Testis (tissue), 5 donors: Measurements from ENCODE around the gene MLF2. TPM values are rescaled to one million over a fixed set of nuclear protein-coding genes. Genes with fewer than 3 reads are reported as not detected.

Experiments used
- DNase-seq: peaks from one replicate; pipeline ENCODE4 v3.0.0-alpha.2; 2019
- H3K27ac ChIP-seq, 2 donors: fragments of 200-600 bp; sonication (generic); one replicate each; pipeline ENCODE4 v1.5.1; 2019
- H3K27me3 ChIP-seq: fragments of 200-600 bp; sonication (generic); one replicate; pipeline ENCODE4 v1.5.1; 2019
- H3K36me3 ChIP-seq: fragments of 200-600 bp; sonication (generic); one replicate; pipeline ENCODE4 v1.5.1; 2017; ENCODE audit warnings: low read depth; ENCODE audit errors: missing control alignments
- H3K4me1 ChIP-seq: fragments of 200-600 bp; sonication (generic); one replicate; pipeline ENCODE4 v1.5.1; 2019
- H3K4me3 ChIP-seq, 2 donors: fragments of 200-600 bp; sonication (generic); one replicate each; pipeline ENCODE4 v1.5.1; 2017 to 2019
- H3K9me3 ChIP-seq: fragments of 200-600 bp; sonication (generic); one replicate; pipeline ENCODE4 v1.5.1; 2017
- POLR2A ChIP-seq: fragments of 450-650 bp; IDR thresholded peaks from one replicate; pipeline ENCODE4 v1.6.1; 2017; ENCODE audit warnings: antibody characterized with exemption, mild to moderate bottlenecking, moderate library complexity
- WGBS, 2 donors: methylation state at CpG; one replicate each; pipeline ENCODE4 v1.1.5; 2018; 5-methylcytosine and 5-hydroxymethylcytosine counted together
- intact Hi-C: fragments of 100-400 bp; cut with DNase I; formaldehyde crosslinking; loops from one replicate; pipeline ENCODE4 v1.15.1; 2023; ENCODE audit warnings: low total_unique reads
- long read RNA-seq, 2 donors: transcript quantifications; one replicate each; lab custom pipeline, GENCODE V29; 2026
- polyA plus RNA-seq: library from polyadenylated mRNA; stranded (reverse); fragments of 350-450 nt; fragmentation: Illumina TruSeq; extraction: RNeasy Lipid Tissue Mini Kit (QIAGEN cat#74804); gene quantifications from one replicate; pipeline ENCODE4 v1.2.3, GENCODE V29; 2014; ENCODE audit warnings: low read depth, low replicate concordance; ENCODE audit not compliant: insufficient read depth
- total RNA-seq, 2 donors: library from RNA; depleted of rRNA; stranded (reverse); fragments of >200 nt; gene quantifications; one replicate each; pipeline ENCODE4 v1.2.3, GENCODE V29; 2016
- TF ChIP-seq, protein P1 (sequence below), 3 experiments: fragments of 450-650 bp in 2 of 3; fragments of 200-600 bp in 1 of 3; sonication (generic) in 1 of 3; IDR thresholded peaks; one replicate each; pipeline ENCODE4 v1.5.1; 2016 to 2019; ENCODE audit warnings: antibody characterized with exemption in 3 of 3, mild to moderate bottlenecking in 2 of 3, moderate library complexity in 1 of 3

The MLF2 gene, protein sequence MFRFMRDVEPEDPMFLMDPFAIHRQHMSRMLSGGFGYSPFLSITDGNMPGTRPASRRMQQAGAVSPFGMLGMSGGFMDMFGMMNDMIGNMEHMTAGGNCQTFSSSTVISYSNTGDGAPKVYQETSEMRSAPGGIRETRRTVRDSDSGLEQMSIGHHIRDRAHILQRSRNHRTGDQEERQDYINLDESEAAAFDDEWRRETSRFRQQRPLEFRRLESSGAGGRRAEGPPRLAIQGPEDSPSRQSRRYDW
- total RNA-seq (100 to 1,000 TPM; 211 to 242 TPM), polyA plus RNA-seq (177 TPM)
- long read RNA-seq, donor 1, transcript MLF2-201 (9 exons, 1,969 nt), result major isoform, 90 of 1,357 reads
- long read RNA-seq, donor 1, partial matches to known transcripts, result 1,188 of 1,357 reads
- long read RNA-seq, donor 1, other reads (novel, unspliced or antisense), result 78 of 1,357 reads
- long read RNA-seq, donor 2, transcript MLF2-201 (9 exons, 1,969 nt), result major isoform, 55 of 740 reads
- long read RNA-seq, donor 2, partial matches to known transcripts, result 657 of 740 reads
- long read RNA-seq, donor 2, other reads (novel, unspliced or antisense), result 27 of 740 reads

DNA sequence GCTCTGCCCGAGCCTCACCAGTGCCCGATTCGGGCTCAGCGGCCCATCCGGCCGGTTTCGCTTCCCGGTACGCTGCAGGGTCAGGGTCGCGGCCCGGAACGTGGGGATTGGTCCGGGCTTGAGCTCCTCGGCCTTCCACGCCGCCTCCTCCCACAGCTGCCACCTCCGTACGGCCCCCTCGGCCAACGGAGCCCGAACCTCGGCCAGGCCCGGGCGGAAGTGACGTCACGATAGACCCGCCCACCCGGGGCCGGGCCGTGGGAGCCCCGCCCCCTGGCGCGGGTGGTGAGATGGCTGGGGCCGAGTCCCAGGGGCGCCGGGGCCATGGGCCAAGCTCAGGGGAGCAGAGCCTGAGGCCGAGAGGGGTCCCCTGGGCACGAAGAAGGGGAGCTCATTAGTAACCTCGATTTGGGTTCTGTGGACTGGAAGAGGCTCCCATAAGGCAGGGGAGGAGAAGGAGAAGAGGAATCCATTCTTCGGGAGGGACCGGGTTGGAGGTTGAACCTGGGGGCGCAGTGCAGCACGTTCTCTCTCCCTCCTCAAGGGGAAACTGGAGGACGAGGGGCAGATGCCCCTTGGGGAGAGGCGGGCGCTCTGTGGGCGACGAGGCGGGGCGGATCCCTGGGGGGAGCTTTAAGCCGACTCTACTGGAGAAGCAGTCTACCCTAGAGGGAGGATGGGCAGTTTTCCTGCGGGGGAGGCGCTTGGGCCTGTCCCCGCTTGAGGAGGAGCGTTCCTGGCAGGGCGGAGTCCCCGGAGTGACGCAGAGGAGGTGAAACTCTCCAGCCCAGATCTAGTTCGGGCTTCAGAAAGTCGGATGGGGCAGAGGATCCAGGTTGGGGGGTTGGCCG lies at the start of gene MLF2:
MLF2 (minus strand) TSS at position 221 of the 851 bp plus-strand sequence. CDS start 807 bp downstream, outside the sequence.
- Histone ChIP-seq H3K9me3 (no peaks in the 10 kb centered on the region), H3K4me3 (peak within 1 kb of the TSS; percentile 91 to 98), H3K27ac (peak within 1 kb of the TSS; percentile 99), H3K36me3 (no peaks in the 10 kb centered on the region), H3K4me1 (peaks cover 13% of the 10 kb centered on the region), H3K27me3 (no peaks in the 10 kb centered on the region)
- intact Hi-C loops, result no loop called here
- TF ChIP-seq POLR2A, result peak; percentile 94
- TF ChIP-seq, protein P1, sequence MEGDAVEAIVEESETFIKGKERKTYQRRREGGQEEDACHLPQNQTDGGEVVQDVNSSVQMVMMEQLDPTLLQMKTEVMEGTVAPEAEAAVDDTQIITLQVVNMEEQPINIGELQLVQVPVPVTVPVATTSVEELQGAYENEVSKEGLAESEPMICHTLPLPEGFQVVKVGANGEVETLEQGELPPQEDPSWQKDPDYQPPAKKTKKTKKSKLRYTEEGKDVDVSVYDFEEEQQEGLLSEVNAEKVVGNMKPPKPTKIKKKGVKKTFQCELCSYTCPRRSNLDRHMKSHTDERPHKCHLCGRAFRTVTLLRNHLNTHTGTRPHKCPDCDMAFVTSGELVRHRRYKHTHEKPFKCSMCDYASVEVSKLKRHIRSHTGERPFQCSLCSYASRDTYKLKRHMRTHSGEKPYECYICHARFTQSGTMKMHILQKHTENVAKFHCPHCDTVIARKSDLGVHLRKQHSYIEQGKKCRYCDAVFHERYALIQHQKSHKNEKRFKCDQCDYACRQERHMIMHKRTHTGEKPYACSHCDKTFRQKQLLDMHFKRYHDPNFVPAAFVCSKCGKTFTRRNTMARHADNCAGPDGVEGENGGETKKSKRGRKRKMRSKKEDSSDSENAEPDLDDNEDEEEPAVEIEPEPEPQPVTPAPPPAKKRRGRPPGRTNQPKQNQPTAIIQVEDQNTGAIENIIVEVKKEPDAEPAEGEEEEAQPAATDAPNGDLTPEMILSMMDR (IDR thresholded peaks at IDR 0.05), result peak in 1 of 3 experiments; percentile 94
- WGBS, 2 donors, result 1% methylated on average over 22 to 32 of the region's 62 CpGs
- DNase-seq, result peak; percentile 98

DNA sequence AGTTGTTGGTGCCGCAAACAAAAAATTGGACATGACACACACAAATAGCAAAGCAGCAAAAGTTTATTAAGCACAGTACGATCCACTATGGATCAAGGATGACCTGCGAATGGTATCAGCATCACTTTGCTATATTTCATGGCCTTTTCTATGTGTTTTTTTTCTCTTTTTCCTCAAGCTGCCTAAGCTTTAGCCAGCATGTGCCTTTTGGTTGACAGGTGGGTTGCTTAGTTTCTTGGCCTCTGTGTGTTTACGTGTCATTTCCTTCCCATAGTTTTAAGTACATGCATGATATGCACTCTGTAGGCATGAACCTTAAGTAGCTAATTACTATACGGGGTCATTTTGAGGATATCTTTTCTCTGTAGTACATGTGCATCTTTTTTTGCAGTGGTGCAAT lies 46.2 kb upstream of the MLF2 start:
- intact Hi-C loops, result no loop called here
- WGBS, 2 donors, result 89 to 96% methylated on average over 5 of the region's 5 CpGs
- no peak for DNase-seq
- TF ChIP-seq, protein P1 (IDR thresholded peaks at IDR 0.05), result no peak
- H3K9me3 ChIP-seq, result no peaks in the 10 kb centered on the region
- H3K27ac ChIP-seq, result no peak overlapping the region
- no peaks in the 10 kb centered on the region for H3K4me1 ChIP-seq
- no peak overlapping the region for H3K4me3 ChIP-seq
- H3K27me3 ChIP-seq, result no peaks in the 10 kb centered on the region
- no peaks in the 10 kb centered on the region for H3K36me3 ChIP-seq

DNA sequence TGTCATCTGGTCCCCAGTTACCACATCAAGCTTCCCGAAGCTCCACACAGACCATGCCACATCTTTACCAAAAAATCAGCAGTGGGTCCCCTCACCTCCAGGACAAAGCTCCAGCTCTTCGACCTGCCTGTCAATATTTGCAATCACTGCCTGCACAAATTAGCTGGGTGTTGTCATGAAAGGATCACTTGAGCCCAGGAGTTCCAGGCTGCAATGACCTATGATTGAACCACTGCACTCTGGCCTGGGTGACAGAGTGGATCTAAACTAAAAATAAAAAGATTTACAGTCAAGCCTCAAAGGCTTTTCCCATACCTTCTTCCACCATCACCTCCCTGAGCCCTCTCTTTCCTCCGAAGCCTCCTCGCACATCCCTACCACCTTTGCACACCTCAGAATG lies 43.6 kb upstream of the MLF2 start:
- H3K4me1 ChIP-seq, result peaks cover 5% of the 10 kb centered on the region
- H3K27ac ChIP-seq, result no peak overlapping the region
- intact Hi-C loops, result no loop called here
- H3K4me3 ChIP-seq, result no peak overlapping the region
- no peaks in the 10 kb centered on the region for H3K27me3 ChIP-seq
- DNase-seq, result no peak
- no peaks in the 10 kb centered on the region for H3K36me3 ChIP-seq
- TF ChIP-seq POLR2A, result no peak
- TF ChIP-seq, protein P1 (IDR thresholded peaks at IDR 0.05), result no peak
- H3K9me3 ChIP-seq, result no peaks in the 10 kb centered on the region
- WGBS, 2 donors, result 95 to 100% methylated on average over 4 of the region's 4 CpGs

DNA sequence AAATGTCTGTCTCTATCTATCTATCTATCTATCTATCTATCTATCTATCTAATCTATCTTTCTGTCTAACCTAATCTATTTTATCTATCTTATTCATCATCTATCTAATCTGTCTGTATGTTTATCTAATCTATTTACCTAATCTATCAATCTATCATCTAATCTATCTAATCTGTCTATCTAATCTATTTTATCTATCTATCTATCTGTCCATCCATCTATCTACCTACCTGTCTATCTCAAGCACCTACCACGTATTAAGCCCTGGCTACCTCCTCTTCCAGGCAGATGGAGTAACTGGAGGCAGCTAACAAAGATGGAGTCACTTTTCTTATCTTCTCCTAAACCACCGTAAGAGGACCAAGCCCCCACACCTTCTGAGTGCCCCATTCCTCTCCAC lies 42.1 kb upstream of the MLF2 start:
- Histone ChIP-seq H3K27ac (no peak overlapping the region), H3K4me3 (no peak overlapping the region), H3K36me3 (no peaks in the 10 kb centered on the region), H3K4me1 (peaks cover 13% of the 10 kb centered on the region), H3K9me3 (no peaks in the 10 kb centered on the region), H3K27me3 (no peaks in the 10 kb centered on the region)
- TF ChIP-seq, protein P1 (IDR thresholded peaks at IDR 0.05), result no peak
- TF ChIP-seq POLR2A, result no peak
- 70 to 72% methylated on average over 2 of the region's 2 CpGs for WGBS, 2 donors
- intact Hi-C loops, result no loop called here
- DNase-seq, result no peak
